ENCODE measurements around the gene CMC2.

Gene CMC2

DNA sequence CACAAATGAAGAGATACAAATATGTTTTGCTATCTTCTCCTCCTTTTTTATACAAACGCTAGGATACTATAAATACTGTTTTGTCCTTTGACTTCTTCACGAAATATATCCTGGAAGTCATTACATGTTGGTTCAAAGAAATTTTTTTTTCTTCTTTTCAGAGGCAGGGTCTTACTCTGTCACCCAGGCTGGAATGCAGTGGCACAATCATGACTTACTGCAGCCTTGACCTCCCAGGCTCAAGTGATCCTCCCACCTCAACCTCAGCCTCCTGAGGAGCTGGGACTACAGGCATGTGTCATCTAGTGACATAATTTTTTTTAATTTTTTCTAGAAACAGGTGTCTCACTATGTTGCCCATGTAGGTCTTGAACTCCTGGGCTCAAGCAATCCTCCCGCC lies 16.1 kb downstream of the CMC2 start:
- Histone ChIP-seq H3K36me3 (ENCODE audit: control insufficient read depth, insufficient read depth, low read length) (peaks cover 9% of the 10 kb centered on the region), H3K9ac (ENCODE audit: low read length) (no peak overlapping the region), H3K27ac (ENCODE audit: low read depth, low read length) (no peak overlapping the region), H3K9me3 (ENCODE audit: control insufficient read depth, insufficient read depth, low read depth, low read length) (no peaks in the 10 kb centered on the region), H3K27me3 (ENCODE audit: control insufficient read depth, insufficient read depth, low read length) (no peaks in the 10 kb centered on the region), H3K4me1 (ENCODE audit: control insufficient read depth, insufficient read depth, low read length) (peaks cover 30% of the 10 kb centered on the region), H3K4me3 (ENCODE audit: low read depth, low read length) (no peak overlapping the region)

DNA sequence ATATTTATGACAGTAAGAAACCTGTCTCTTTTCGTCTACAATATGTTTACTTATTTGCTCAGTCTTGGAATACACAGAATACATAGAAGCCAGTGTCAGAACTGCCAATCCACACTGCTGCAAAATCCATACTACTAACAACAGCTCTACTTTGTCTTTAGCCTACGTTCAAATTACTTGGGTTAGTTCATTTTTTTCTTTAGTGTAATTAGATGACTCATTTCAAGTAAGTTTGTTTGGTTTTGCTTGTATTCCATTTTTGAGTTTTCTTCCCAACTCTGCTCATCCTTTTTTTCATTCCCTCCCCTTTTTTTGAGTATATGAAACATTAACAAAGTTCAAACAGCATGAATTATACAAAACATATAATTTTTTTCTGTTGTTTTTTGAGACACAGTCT lies 16.9 kb downstream of the CMC2 start:
- Histone ChIP-seq H3K9me3 (ENCODE audit: control insufficient read depth, insufficient read depth, low read depth, low read length) (no peaks in the 10 kb centered on the region), H3K4me3 (ENCODE audit: low read depth, low read length) (no peak overlapping the region), H3K36me3 (ENCODE audit: control insufficient read depth, insufficient read depth, low read length) (peaks cover 9% of the 10 kb centered on the region), H3K4me1 (ENCODE audit: control insufficient read depth, insufficient read depth, low read length) (peaks cover 36% of the 10 kb centered on the region), H3K27me3 (ENCODE audit: control insufficient read depth, insufficient read depth, low read length) (no peaks in the 10 kb centered on the region), H3K9ac (ENCODE audit: low read length) (no peak overlapping the region), H3K27ac (ENCODE audit: low read depth, low read length) (no peak overlapping the region)

DNA sequence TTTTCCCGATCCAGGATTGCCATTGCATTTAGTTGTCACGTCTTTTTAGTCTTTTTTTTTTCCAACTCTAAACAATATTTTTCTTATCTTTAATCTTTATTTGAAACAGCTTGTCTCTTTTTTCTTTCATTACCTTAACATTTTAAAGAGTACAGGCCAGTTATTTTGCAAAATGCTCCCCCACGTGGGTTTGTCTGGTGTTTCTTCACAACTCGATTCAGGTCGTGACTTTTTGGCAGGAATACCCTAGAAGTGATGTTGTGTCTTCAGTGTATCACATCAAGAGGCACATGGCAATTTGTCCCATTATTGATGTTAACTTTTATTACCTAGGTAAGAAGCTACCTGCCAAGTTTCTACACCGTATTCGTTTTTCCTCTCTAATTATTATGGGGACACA lies 17.9 kb downstream of the CMC2 start:
- Histone ChIP-seq H3K36me3 (ENCODE audit: control insufficient read depth, insufficient read depth, low read length) (peaks cover 9% of the 10 kb centered on the region), H3K4me3 (ENCODE audit: low read depth, low read length) (no peak overlapping the region), H3K4me1 (ENCODE audit: control insufficient read depth, insufficient read depth, low read length) (peaks cover 38% of the 10 kb centered on the region), H3K9ac (ENCODE audit: low read length) (no peak overlapping the region), H3K9me3 (ENCODE audit: control insufficient read depth, insufficient read depth, low read depth, low read length) (no peaks in the 10 kb centered on the region), H3K27me3 (ENCODE audit: control insufficient read depth, insufficient read depth, low read length) (no peaks in the 10 kb centered on the region), H3K27ac (ENCODE audit: low read depth, low read length) (no peak overlapping the region)

DNA sequence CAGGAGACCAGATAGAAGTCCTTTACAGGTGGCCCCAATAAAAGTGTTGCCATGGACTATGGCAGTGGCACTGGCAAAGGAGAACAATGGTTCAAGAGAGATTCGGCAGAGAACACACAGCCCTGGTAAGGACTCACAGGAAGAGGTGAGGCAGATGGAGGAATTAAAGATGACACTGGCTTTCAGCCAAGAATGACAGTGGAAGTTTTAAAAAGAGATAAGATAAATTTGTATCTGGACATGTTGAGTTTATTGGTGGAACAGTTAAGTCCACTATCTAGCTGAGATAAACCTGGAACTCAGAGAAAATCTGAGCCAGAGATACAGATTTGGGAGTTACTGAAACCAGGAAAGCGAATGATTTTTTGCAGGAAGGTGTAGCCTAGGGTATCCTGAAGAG lies 20.1 kb downstream of the CMC2 start:
- Histone ChIP-seq H3K9ac (ENCODE audit: low read length) (no peak overlapping the region), H3K27ac (ENCODE audit: low read depth, low read length) (no peak overlapping the region), H3K4me3 (ENCODE audit: low read depth, low read length) (no peak overlapping the region), H3K27me3 (ENCODE audit: control insufficient read depth, insufficient read depth, low read length) (no peaks in the 10 kb centered on the region), H3K36me3 (ENCODE audit: control insufficient read depth, insufficient read depth, low read length) (peaks cover 6% of the 10 kb centered on the region), H3K4me1 (ENCODE audit: control insufficient read depth, insufficient read depth, low read length) (peaks cover 38% of the 10 kb centered on the region), H3K9me3 (ENCODE audit: control insufficient read depth, insufficient read depth, low read depth, low read length) (no peaks in the 10 kb centered on the region)

DNA sequence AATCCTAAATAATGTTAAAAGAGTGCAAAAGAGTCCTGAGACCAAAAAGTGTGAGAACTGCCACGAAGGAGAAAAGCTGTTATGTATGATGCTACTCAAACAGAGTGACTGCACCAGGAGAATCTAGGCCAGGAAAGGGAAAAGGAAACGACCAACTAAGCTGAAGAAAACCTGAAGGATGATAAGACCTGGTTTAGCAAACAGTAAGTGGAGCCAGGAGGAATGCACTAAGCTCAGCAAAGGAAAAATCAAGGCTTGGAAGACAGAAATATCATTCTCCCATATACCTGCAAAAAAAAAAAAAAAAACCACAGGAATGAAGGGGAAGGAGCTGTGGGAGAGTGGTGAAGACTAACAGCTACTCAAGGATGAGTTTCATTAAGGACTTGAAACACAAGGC lies 21.1 kb downstream of the CMC2 start:
- no peaks in the 10 kb centered on the region for H3K9me3 ChIP-seq (ENCODE audit: control insufficient read depth, insufficient read depth, low read depth, low read length)
- H3K9ac ChIP-seq (ENCODE audit: low read length): no peak overlapping the region
- H3K27ac ChIP-seq (ENCODE audit: low read depth, low read length): no peak overlapping the region
- peaks cover 38% of the 10 kb centered on the region for H3K4me1 ChIP-seq (ENCODE audit: control insufficient read depth, insufficient read depth, low read length)
- peaks cover 2% of the 10 kb centered on the region for H3K36me3 ChIP-seq (ENCODE audit: control insufficient read depth, insufficient read depth, low read length)
- no peak overlapping the region for H3K4me3 ChIP-seq (ENCODE audit: low read depth, low read length)
- no peaks in the 10 kb centered on the region for H3K27me3 ChIP-seq (ENCODE audit: control insufficient read depth, insufficient read depth, low read length)

DNA sequence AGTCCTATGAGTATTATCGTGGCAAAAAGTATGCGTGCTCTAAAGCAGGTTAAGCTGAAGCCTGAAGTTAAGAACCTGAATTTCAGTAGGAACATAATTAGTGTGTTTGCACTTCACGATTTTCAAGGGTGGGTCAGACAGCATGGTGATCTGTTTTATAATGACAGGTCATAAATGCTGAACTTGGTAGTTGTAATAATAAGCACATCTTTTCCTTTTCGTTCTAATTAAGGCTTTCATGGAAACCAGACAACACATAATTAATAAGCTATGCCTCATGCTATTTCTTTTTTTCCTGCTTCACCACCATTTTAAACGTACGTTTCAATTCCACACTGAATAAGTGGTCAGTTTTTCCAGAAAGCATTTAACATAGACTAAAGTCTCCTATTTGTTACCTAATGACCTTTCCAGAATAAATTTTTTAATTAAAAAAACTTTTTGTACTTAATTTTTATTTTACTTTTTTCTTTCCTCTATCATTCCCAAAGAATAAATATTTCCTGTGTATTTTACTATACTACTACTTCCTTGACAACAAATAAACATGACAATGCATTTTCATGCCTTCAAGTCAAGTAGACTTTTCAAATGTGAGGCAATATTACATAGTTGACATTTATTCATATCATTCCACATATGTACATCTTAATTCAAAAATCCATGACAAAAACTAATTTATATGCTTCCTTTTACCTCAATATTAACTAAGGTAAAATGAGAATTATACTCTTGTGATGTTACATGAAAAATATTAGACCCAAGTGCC lies 22.4 kb downstream of the CMC2 start:
- Histone ChIP-seq H3K27ac (ENCODE audit: low read depth, low read length) (no peak overlapping the region), H3K36me3 (ENCODE audit: control insufficient read depth, insufficient read depth, low read length) (peaks cover 10% of the 10 kb centered on the region), H3K9ac (ENCODE audit: low read length) (no peak overlapping the region), H3K4me1 (ENCODE audit: control insufficient read depth, insufficient read depth, low read length) (peaks cover 38% of the 10 kb centered on the region), H3K27me3 (ENCODE audit: control insufficient read depth, insufficient read depth, low read length) (no peaks in the 10 kb centered on the region), H3K4me3 (ENCODE audit: low read depth, low read length) (no peak overlapping the region), H3K9me3 (ENCODE audit: control insufficient read depth, insufficient read depth, low read depth, low read length) (no peaks in the 10 kb centered on the region)

DNA sequence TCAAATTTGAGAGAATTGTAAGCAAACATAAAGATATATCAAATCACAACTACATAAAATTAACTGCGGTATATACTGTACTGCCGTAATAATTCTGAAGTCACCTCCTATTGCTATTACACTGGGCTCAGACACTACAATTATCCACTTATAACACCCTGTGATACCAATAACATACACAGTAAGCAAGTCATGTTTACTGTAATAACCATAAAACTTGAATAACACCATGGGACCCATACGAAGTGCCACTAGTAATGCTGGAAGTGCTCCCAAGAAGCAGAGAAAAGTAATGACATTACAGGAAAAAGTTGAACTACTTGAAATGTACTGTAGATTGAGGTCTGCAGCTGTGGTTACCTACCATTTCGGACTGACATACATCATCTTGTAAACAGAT lies 24.0 kb downstream of the CMC2 start:
- no peak overlapping the region for H3K9ac ChIP-seq (ENCODE audit: low read length)
- H3K9me3 ChIP-seq (ENCODE audit: control insufficient read depth, insufficient read depth, low read depth, low read length): no peaks in the 10 kb centered on the region
- no peaks in the 10 kb centered on the region for H3K27me3 ChIP-seq (ENCODE audit: control insufficient read depth, insufficient read depth, low read length)
- no peak overlapping the region for H3K27ac ChIP-seq (ENCODE audit: low read depth, low read length)
- no peak overlapping the region for H3K4me3 ChIP-seq (ENCODE audit: low read depth, low read length)
- H3K4me1 ChIP-seq (ENCODE audit: control insufficient read depth, insufficient read depth, low read length): peaks cover 27% of the 10 kb centered on the region
- peaks cover 13% of the 10 kb centered on the region for H3K36me3 ChIP-seq (ENCODE audit: control insufficient read depth, insufficient read depth, low read length)

DNA sequence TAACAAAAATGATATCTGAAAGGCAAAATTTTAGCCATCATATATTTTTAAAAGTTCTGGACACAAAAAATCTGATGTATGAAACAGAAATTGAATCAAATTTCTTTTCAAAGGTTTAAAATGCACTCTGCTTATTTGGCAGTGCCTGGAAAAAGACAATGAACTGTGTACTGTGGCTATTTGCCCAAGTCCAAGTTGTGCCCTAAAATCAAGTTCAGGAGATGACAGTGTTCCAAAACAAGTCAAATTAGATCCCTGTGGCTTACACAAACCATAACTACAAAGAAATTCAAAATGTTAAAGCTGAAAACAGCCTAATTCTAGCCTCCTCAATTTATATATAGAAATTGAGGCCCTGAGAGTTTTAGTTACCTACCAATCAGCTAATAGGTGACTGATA lies 25.6 kb downstream of the CMC2 start:
- H3K4me3 ChIP-seq (ENCODE audit: low read depth, low read length): no peak overlapping the region
- no peak overlapping the region for H3K27ac ChIP-seq (ENCODE audit: low read depth, low read length)
- H3K4me1 ChIP-seq (ENCODE audit: control insufficient read depth, insufficient read depth, low read length): peaks cover 13% of the 10 kb centered on the region
- peaks cover 13% of the 10 kb centered on the region for H3K36me3 ChIP-seq (ENCODE audit: control insufficient read depth, insufficient read depth, low read length)
- no peaks in the 10 kb centered on the region for H3K27me3 ChIP-seq (ENCODE audit: control insufficient read depth, insufficient read depth, low read length)
- H3K9me3 ChIP-seq (ENCODE audit: control insufficient read depth, insufficient read depth, low read depth, low read length): no peaks in the 10 kb centered on the region
- no peak overlapping the region for H3K9ac ChIP-seq (ENCODE audit: low read length)

DNA sequence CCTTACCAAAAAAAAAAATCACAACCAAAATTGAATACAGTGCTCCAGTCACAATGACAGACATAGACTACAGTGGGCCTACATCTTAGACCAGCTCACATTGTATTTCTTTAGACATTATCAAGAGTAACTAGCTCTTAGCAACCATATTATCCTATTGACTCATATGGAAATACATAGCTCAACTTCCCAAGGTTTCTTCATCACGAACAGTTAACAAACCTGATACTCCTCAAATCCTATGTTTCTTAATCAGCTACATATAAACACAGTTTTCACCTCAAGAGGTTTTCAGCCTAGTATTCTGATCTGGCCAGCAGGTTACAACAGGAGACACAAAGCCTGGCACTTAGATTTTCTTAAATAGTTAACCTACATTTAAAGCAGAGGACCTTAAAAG lies 29.7 kb downstream of the CMC2 start:
- peaks cover 19% of the 10 kb centered on the region for H3K36me3 ChIP-seq (ENCODE audit: control insufficient read depth, insufficient read depth, low read length)
- no peak overlapping the region for H3K4me3 ChIP-seq (ENCODE audit: low read depth, low read length)
- H3K27me3 ChIP-seq (ENCODE audit: control insufficient read depth, insufficient read depth, low read length): no peaks in the 10 kb centered on the region
- H3K27ac ChIP-seq (ENCODE audit: low read depth, low read length): no peak overlapping the region
- no peaks in the 10 kb centered on the region for H3K9me3 ChIP-seq (ENCODE audit: control insufficient read depth, insufficient read depth, low read depth, low read length)
- no peak overlapping the region for H3K9ac ChIP-seq (ENCODE audit: low read length)
- no peaks in the 10 kb centered on the region for H3K4me1 ChIP-seq (ENCODE audit: control insufficient read depth, insufficient read depth, low read length)

DNA sequence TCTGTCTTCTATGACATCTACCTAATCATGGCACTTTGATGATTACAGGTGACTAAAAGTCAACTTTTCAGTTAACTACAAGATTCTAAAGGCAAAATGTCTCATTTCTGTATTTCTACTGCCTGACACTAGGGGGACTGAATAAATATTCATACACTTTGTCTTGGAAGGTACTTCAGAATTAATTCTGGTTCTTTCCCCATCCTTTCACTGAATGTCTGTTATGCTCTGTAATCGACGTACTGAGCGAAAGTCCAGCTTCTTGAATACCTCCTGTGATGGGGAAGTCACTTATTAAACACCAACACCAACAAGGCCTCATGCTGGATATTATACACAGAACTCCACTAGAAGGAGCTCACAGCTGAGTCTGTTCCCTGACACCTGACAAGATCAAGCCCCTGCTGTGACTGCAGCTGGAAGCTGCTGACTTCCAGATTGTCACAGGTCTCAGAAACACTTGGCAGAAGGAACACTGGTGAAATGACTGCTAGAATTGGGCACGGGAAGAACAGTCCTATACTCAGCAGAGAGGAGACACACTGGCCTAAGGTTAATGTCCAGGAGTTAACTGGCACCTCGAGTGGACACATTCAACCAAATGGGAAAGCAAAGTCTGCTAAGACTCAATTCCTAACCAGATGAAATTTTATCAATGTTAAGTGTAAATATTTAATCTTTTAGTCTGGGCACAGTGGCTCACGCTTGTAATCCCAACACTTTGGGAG lies 31.9 kb downstream of the CMC2 start:
- Histone ChIP-seq H3K4me3 (ENCODE audit: low read depth, low read length) (no peak overlapping the region), H3K36me3 (ENCODE audit: control insufficient read depth, insufficient read depth, low read length) (peaks cover 17% of the 10 kb centered on the region)

DNA sequence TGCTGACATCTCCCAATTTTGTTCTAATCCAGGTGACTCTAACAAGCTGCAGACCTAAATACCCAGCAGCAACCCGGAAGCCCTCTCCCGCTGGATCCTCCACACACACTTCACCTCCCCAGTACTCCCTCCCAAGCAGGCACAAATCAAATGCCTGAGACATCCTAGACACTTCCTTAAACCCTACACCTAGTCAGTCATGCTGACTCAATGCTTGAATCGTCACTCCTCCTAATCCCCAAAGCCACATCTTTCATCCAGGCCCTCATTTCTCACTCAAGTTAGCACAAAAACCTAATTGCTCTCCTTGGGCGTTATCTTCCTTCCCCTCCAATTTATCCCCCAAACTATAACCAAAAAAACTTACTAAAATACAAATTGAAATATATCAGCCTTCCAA lies 32.7 kb downstream of the CMC2 start:
- Histone ChIP-seq H3K9ac (ENCODE audit: low read length) (no peak overlapping the region), H3K27me3 (ENCODE audit: control insufficient read depth, insufficient read depth, low read length) (no peaks in the 10 kb centered on the region), H3K36me3 (ENCODE audit: control insufficient read depth, insufficient read depth, low read length) (peaks cover 14% of the 10 kb centered on the region), H3K4me1 (ENCODE audit: control insufficient read depth, insufficient read depth, low read length) (no peaks in the 10 kb centered on the region), H3K4me3 (ENCODE audit: low read depth, low read length) (no peak overlapping the region), H3K27ac (ENCODE audit: low read depth, low read length) (no peak overlapping the region), H3K9me3 (ENCODE audit: control insufficient read depth, insufficient read depth, low read depth, low read length) (no peaks in the 10 kb centered on the region)

More for the DNA sequence above, 31.9 kb downstream of the CMC2 start:
- H3K4me1 ChIP-seq (ENCODE audit: control insufficient read depth, insufficient read depth, low read length): no peaks in the 10 kb centered on the region
- H3K9me3 ChIP-seq (ENCODE audit: control insufficient read depth, insufficient read depth, low read depth, low read length): no peaks in the 10 kb centered on the region
- H3K27me3 ChIP-seq (ENCODE audit: control insufficient read depth, insufficient read depth, low read length): no peaks in the 10 kb centered on the region
- H3K27ac ChIP-seq (ENCODE audit: low read depth, low read length): no peak overlapping the region
- no peak overlapping the region for H3K9ac ChIP-seq (ENCODE audit: low read length)

All from HUES6 (cell line).